T follicular helper cell (primary cell): ENCODE results near the gene OR5K1.

Source experiments
- DNase-seq: peaks from one replicate; pipeline ENCODE4 v3.0.0-alpha.2; 2020; ENCODE audit warnings: low read depth

OR5K1 gene

GRCh38 chr3:98514948-98515347, 51.9 kb downstream of the OR5K1 start:
- no peak for DNase-seq

GRCh38 chr3:98518816-98519215, 55.8 kb downstream of the OR5K1 start:
- DNase-seq, result no peak

GRCh38 chr3:98519351-98519750, 56.4 kb downstream of the OR5K1 start:
- no peak for DNase-seq

- DNase-seq, result peak; percentile 15
Observed at GRCh38 chr3:98521897-98522543, 59.0 kb downstream of the OR5K1 start.
